ENCODE results near the gene ARHGEF37.
"Not testable (repeated sequence)": the region's sequence is repeated elsewhere in the genome, so short reads cannot be mapped to it uniquely, and the experiment has no call there.

ARHGEF37 gene

DNA sequence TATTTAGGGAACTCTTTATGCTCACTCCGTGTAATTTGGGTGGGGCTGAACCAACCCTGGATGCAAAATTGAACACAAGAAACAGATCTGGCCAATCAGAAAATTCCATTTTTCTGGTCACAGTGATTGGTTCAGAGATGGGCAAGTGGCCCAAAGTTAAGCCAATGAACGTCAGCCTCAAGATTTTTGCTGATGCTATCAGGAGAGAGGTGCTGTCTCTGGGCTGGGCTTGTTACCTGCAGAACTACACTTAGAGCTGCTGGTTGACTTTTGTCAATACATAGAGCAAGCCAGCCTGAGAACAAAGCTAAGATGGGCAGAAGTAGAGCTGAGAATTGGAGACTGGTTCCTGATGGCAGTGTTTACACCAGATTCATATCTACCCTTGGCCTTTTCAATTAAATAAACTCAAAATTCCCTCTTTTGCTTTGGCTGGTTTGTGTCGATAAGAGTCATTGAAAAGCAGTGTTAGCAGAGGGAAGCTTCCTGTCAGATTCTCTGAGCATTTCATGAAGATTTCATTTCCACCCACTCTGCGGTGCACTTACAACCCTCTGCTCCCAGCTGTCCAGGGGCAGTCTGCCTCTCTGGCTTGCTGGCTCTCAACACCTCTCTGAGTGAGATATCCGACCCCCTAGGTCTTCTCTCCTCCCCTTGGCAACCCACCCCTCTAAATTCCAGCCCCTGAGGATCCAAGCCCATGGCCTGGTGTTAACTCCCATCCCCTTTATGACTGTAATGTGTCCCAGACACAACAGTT is 84.3 kb downstream of the ARHGEF37 start:
- no peak for DNase-seq (ENCODE audit: low read depth)
- TF ChIP-seq CTCF (conservative IDR thresholded peaks at IDR 0.05; ENCODE audit: low read length), result no peak

DNA sequence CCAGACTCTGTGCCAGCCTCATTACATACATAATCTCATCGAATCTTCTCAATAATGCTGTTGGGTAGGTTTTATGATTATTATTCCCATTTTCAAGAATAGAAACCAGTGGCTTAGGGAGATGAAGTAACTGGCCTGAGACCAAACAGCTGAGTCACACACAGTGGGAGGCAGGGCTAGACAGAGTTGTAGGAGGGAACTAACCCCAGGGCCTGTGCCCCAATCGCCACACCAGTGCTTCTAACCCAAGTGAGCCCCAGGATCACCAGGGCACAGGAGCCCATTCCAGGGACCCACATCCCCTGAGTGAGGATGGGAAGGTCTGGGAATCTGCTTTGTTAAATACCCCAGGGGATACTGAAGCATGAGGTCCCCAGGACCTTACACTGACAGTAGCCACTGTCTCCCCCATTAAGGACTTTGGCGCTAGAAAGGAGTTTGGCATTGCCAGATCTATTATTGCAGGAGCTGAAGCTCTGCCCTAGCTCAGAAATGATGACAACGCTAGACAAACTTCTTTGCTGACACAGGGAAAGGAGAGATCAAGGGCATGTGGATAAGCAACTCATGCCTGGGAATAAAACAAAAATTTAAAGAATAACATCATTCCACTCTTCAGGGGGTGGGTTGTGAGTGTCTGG is 85.0 kb downstream of the ARHGEF37 start:
- TF ChIP-seq CTCF (conservative IDR thresholded peaks at IDR 0.05; ENCODE audit: low read length), result no peak
- no peak overlapping the region for H3K4me3 ChIP-seq (ENCODE audit: low read length)
- DNase-seq (ENCODE audit: low read depth), result peak; percentile 13

More for the DNA sequence above, 84.3 kb downstream of the ARHGEF37 start:
- no peak overlapping the region for H3K4me3 ChIP-seq (ENCODE audit: low read length)

DNA sequence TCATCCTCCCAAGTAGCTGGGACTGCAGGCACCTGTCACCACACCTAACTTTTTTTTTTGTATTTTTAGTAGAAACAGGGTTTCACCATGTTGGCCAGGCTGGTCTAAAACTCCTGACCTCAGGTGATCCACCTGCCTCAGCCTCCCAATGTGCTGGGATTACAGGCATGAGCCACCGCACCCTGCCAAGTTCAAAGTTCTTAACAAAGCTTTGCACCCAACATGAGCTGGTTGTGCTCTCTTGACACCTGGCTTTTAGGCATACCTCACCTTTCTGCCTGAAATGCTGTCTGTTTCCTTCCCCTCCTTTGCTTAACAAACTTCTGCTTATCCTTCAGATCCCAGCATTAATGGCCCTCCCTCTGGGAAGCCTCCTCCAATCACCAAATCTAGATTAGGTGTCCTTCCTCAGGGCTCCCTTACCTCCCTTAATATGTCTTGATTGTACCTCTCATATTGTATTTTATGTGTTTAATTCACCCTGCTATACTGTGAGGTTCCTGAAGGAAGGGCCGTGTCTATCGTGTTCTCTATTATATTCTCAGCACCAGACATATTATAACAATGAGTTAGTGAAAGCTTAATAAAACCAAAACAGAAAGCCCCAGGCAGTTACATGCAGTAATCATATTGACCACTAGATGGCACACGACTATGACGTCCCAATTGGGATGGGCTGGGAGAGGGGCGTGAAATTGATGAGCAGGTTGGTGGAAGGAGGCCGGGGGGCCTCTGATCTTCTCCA is 86.0 kb downstream of the ARHGEF37 start:
- no peak for DNase-seq (ENCODE audit: low read depth)
- no peak overlapping the region for H3K4me3 ChIP-seq (ENCODE audit: low read length)
- TF ChIP-seq CTCF (conservative IDR thresholded peaks at IDR 0.05; ENCODE audit: low read length), result peak; percentile 80

- no peak for DNase-seq (ENCODE audit: low read depth)
- no peak overlapping the region for H3K4me3 ChIP-seq (ENCODE audit: low read length)
- TF ChIP-seq CTCF (conservative IDR thresholded peaks at IDR 0.05; ENCODE audit: low read length), result no peak
Observed at GRCh38 chr5:149667829-149668330, 86.6 kb downstream of the ARHGEF37 start.

- H3K4me3 ChIP-seq (ENCODE audit: low read length); DNase-seq (ENCODE audit: low read depth): not testable (repeated sequence)
Observed at GRCh38 chr5:149669273-149669672, 88.0 kb downstream of the ARHGEF37 start.

- TF ChIP-seq CTCF (conservative IDR thresholded peaks at IDR 0.05; ENCODE audit: low read length), result no peak
- DNase-seq (ENCODE audit: low read depth), result no peak
- H3K4me3 ChIP-seq (ENCODE audit: low read length), result no peak overlapping the region
Observed at GRCh38 chr5:149671544-149671943, 90.2 kb downstream of the ARHGEF37 start.

GRCh38 chr5:149672701-149673476 is 91.6 kb downstream of the ARHGEF37 start:
- DNase-seq (ENCODE audit: low read depth), result no peak
- no peak overlapping the region for H3K4me3 ChIP-seq (ENCODE audit: low read length)
- TF ChIP-seq CTCF (conservative IDR thresholded peaks at IDR 0.05; ENCODE audit: low read length), result no peak

All from AG10803 (cell line).